Measurements from ENCODE around the gene EIF2B4.

DNA sequence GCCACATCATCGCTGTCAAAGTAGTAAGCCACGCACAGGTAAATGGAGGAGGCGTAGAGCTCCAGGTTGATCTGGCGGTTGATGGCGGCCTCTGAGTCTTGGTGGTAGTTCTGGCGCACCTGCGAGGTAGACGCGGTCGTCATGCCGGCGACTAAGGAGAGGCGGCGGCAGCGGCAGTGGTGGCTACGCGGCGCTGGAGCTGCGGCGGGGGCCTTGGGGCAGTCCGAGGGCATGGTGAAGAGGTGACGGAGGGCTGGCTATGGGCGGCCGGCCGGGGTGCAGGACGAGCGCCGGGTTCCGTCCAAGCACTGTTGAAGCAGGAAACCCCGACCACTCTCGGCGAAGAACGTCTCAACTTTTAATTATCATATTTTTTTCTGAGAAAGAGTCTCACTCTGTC lies 23.1 kb upstream of the EIF2B4 start:
- TF ChIP-seq, protein P1, sequence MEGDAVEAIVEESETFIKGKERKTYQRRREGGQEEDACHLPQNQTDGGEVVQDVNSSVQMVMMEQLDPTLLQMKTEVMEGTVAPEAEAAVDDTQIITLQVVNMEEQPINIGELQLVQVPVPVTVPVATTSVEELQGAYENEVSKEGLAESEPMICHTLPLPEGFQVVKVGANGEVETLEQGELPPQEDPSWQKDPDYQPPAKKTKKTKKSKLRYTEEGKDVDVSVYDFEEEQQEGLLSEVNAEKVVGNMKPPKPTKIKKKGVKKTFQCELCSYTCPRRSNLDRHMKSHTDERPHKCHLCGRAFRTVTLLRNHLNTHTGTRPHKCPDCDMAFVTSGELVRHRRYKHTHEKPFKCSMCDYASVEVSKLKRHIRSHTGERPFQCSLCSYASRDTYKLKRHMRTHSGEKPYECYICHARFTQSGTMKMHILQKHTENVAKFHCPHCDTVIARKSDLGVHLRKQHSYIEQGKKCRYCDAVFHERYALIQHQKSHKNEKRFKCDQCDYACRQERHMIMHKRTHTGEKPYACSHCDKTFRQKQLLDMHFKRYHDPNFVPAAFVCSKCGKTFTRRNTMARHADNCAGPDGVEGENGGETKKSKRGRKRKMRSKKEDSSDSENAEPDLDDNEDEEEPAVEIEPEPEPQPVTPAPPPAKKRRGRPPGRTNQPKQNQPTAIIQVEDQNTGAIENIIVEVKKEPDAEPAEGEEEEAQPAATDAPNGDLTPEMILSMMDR (IDR thresholded peaks at IDR 0.05), result no peak
- TF ChIP-seq POLR2A (IDR thresholded peaks at IDR 0.05), result no peak

Measured in body of pancreas (tissue), 4 donors.